SU-DHL-6 (cell line): ENCODE results near the gene SRSF11.

Experiments
- H2AFZ ChIP-seq: fragments of 200-600 bp; sonication (generic); 2 replicates; pipeline ENCODE4 v1.6.1; 2014; ENCODE audit warnings: low read depth, mild to moderate bottlenecking, moderate library complexity, mixed read lengths, antibody characterized with exemption, low read length; ENCODE audit not compliant: severe bottlenecking
- H3F3A ChIP-seq: fragments of 200-600 bp; shearing (Covaris generic); 2 replicates; pipeline ENCODE4 v1.6.0; 2016; ENCODE audit warnings: antibody characterized with exemption, mild to moderate bottlenecking; ENCODE audit not compliant: insufficient read depth
- H3K27ac ChIP-seq: fragments of 200-600 bp; sonication (generic); 2 replicates; pipeline ENCODE4 v1.5.1; 2016; ENCODE audit warnings: low read depth, mild to moderate bottlenecking, low read length, moderate library complexity, mixed read lengths
- H3K27me3 ChIP-seq: fragments of 200-600 bp; sonication (generic), shearing (Covaris generic); 2 replicates; pipeline ENCODE4 v1.6.0; 2014; ENCODE audit warnings: mild to moderate bottlenecking, low read length
- H3K36me3 ChIP-seq: fragments of 200-600 bp; sonication (generic); 2 replicates; pipeline ENCODE4 v1.6.1; 2014; ENCODE audit warnings: mild to moderate bottlenecking, low read length, mixed read lengths
- H3K4me2 ChIP-seq: fragments of 300-600, 200-600 bp; shearing (Covaris generic), sonication (generic); 2 replicates; pipeline ENCODE4 v1.6.0; 2014; ENCODE audit warnings: low read length, low read depth, mild to moderate bottlenecking; ENCODE audit not compliant: poor library complexity, severe bottlenecking
- H3K4me3 ChIP-seq: fragments of 200-600 bp; sonication (generic); 2 replicates; pipeline ENCODE4 v1.5.1; 2014; ENCODE audit warnings: antibody characterized with exemption, low read length, mild to moderate bottlenecking, mixed read lengths; ENCODE audit not compliant: insufficient read depth, poor library complexity, severe bottlenecking
- H3K79me2 ChIP-seq: fragments of 200-600 bp; sonication (generic); 2 replicates; pipeline ENCODE4 v1.6.1; 2014; ENCODE audit warnings: mild to moderate bottlenecking, low read length, moderate library complexity; ENCODE audit not compliant: insufficient read depth
- H3K9ac ChIP-seq: fragments of 200-600 bp; sonication (generic); 2 replicates; pipeline ENCODE4 v1.7.0; 2014; ENCODE audit warnings: mild to moderate bottlenecking, low read length
- H3K9me2 ChIP-seq: fragments of 200-600 bp; sonication (generic); replicated peaks from 2 replicates; pipeline ENCODE4 v1.6.1; 2014; ENCODE audit warnings: low read length; ENCODE audit not compliant: insufficient read depth
- H3K9me3 ChIP-seq: fragments of 200-600 bp; sonication (generic); 2 replicates; pipeline ENCODE4 v1.6.1; 2014; ENCODE audit warnings: low read length, mixed read lengths; ENCODE audit not compliant: insufficient read depth
- H4K20me1 ChIP-seq: fragments of 200-600 bp; sonication (generic); 2 replicates; pipeline ENCODE4 v1.6.1; 2014; ENCODE audit warnings: low read depth, mild to moderate bottlenecking, antibody characterized with exemption, low read length, moderate library complexity, mixed read lengths
- EZH2phosphoT487 ChIP-seq: fragments of 200-600 bp; sonication (generic), shearing (Covaris generic); conservative IDR thresholded peaks from 2 replicates; pipeline ENCODE4 v1.6.1; 2018; ENCODE audit warnings: mild to moderate bottlenecking, antibody characterized with exemption, low read length, moderate library complexity, mixed read lengths
- TF ChIP-seq, protein P1 (sequence below): fragments of 200-600 bp; sonication (generic); IDR thresholded peaks from one replicate; pipeline ENCODE4 v1.5.1; 2017; ENCODE audit warnings: antibody characterized with exemption, mild to moderate bottlenecking, low read length, moderate library complexity; ENCODE audit not compliant: insufficient read depth, poor library complexity, severe bottlenecking

The SRSF11 gene

DNA sequence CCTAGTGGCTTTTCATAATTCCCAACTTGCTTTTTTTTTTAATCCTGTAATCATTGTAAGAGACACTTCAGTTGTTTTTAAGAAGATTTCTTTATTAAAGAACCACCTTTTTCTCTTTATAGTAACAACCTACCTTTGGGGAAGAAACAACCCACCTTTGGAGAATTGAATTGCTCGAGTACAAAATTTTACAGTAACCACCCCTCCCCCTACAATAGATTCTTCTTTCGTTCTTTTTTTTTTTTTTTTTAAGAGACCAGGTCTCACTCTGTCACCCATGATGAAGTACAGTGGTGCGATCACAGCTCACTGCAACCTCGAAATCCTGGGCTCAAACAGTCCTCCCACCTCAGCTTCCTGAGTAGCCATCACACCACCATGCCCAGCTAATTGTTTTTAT lies 13.7 kb upstream of the SRSF11 start:
- Histone ChIP-seq H3K9ac (peak overlapping the region; percentile 83; the same call in 1 of the 2 replicates), H3K9me2 (no peaks in the 10 kb centered on the region), H3K27ac (no peak overlapping the region), H3F3A (peaks cover 12% of the 10 kb centered on the region), H3K4me3 (peak overlapping the region; percentile 5), H3K4me2 (peak overlapping the region; percentile 87), H3K27me3 (no peaks in the 10 kb centered on the region), H2AFZ (no peak overlapping the region), H3K79me2 (peaks cover 99% of the 10 kb centered on the region), H4K20me1 (0 out of 2 replicates have a peak, but pooled peaks cover 3% of the 10 kb centered on the region), H3K36me3 (peaks cover 11% of the 10 kb centered on the region), H3K9me3 (no peaks in the 10 kb centered on the region)
- TF ChIP-seq, protein P1, sequence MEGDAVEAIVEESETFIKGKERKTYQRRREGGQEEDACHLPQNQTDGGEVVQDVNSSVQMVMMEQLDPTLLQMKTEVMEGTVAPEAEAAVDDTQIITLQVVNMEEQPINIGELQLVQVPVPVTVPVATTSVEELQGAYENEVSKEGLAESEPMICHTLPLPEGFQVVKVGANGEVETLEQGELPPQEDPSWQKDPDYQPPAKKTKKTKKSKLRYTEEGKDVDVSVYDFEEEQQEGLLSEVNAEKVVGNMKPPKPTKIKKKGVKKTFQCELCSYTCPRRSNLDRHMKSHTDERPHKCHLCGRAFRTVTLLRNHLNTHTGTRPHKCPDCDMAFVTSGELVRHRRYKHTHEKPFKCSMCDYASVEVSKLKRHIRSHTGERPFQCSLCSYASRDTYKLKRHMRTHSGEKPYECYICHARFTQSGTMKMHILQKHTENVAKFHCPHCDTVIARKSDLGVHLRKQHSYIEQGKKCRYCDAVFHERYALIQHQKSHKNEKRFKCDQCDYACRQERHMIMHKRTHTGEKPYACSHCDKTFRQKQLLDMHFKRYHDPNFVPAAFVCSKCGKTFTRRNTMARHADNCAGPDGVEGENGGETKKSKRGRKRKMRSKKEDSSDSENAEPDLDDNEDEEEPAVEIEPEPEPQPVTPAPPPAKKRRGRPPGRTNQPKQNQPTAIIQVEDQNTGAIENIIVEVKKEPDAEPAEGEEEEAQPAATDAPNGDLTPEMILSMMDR = no peak
- no peak for TF ChIP-seq EZH2phosphoT487

DNA sequence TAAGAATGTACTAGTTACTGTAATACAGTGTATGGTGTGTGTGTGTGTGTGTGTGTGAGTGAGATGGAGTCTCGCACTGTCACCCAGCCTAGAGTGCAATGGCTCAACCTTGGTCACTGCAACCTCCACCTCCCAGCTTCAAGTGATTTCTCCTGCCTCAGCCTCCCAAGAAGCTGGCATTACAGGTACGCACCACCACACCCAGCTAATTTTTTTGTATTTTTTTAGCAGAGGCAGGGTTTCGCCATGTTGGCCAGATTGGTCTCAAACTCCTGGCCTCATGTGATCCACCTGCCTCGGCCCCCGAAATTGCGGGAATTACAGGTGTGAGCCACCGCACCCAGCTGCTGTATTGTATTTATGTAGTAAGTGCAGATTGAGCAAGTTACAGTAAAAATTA lies 12.9 kb upstream of the SRSF11 start:
- no peak overlapping the region for H3K9ac ChIP-seq
- 0 out of 2 replicates have a peak, but pooled peaks cover 3% of the 10 kb centered on the region for H4K20me1 ChIP-seq
- peaks cover 11% of the 10 kb centered on the region for H3K36me3 ChIP-seq
- H3K27me3 ChIP-seq = no peaks in the 10 kb centered on the region
- peaks cover 99% of the 10 kb centered on the region for H3K79me2 ChIP-seq
- H2AFZ ChIP-seq = no peak overlapping the region
- TF ChIP-seq, protein P1 = no peak
- no peak for TF ChIP-seq EZH2phosphoT487
- H3F3A ChIP-seq = peaks cover 12% of the 10 kb centered on the region
- H3K27ac ChIP-seq = no peak overlapping the region
- H3K4me3 ChIP-seq = no peak overlapping the region
- H3K4me2 ChIP-seq = peak overlapping the region; percentile 87
- H3K9me3 ChIP-seq = no peaks in the 10 kb centered on the region
- no peaks in the 10 kb centered on the region for H3K9me2 ChIP-seq

DNA sequence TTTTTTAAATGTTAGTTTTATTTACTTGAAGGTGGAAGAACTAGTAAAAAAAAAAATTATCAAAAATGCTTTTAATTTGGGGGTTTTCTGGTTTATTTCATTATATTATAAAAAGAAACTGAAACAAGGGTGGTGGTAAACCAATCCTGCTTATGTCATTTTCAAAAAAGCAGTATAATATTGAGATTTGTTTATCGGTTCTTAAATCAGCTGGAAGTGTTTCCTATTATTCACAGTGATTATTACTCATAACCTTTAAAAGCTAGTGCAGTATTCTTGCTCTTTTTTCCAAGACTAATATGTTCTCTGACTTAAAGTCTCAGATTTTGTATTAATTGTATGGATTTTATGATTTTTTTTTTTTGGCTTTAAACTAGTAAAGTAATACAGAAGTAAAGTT lies 10.4 kb upstream of the SRSF11 start:
- Histone ChIP-seq H3F3A (peaks cover 10% of the 10 kb centered on the region), H3K79me2 (peaks cover 99% of the 10 kb centered on the region), H2AFZ (no peak overlapping the region), H3K9me2 (no peaks in the 10 kb centered on the region), H4K20me1 (0 out of 2 replicates have a peak, but pooled peaks cover 7% of the 10 kb centered on the region), H3K27ac (no peak overlapping the region), H3K9ac (no peak overlapping the region), H3K27me3 (no peaks in the 10 kb centered on the region), H3K9me3 (no peaks in the 10 kb centered on the region), H3K4me3 (no peak overlapping the region), H3K36me3 (peaks cover 11% of the 10 kb centered on the region), H3K4me2 (no peak overlapping the region)
- no peak for TF ChIP-seq EZH2phosphoT487
- TF ChIP-seq, protein P1 = no peak
